Endothelial cell of umbilical vein (primary cell): Measurements from ENCODE around the gene QRFPR. TPM values are rescaled to one million over a fixed set of nuclear protein-coding genes. Genes with fewer than 3 reads are reported as not detected.

Experiments used
- BruUV-seq: library from RNA; stranded (reverse); fragments of 400-500 nt; replicated peaks from 2 replicates; lab custom pipeline; 2021; lab: Mats Ljungman, UMichigan
- CTCF ChIA-PET: fragments of 300-600, 350-600 bp; sonication (Branson Sonifier 250); formaldehyde crosslinking; loops from one replicate; lab custom pipeline; 2021; ENCODE audit warnings: antibody characterized with exemption, inconsistent platforms; lab: Charles Lee
- POLR2A ChIA-PET: fragments of 300-600, 350-600 bp; sonication (Branson Sonifier 250); formaldehyde crosslinking; loops from one replicate; lab custom pipeline; 2021; ENCODE audit warnings: antibody characterized with exemption, inconsistent platforms; lab: Charles Lee
- DNase-seq: peaks from one replicate; pipeline ENCODE4 v3.0.0-alpha.2; 2011; ENCODE audit warnings: low read depth, low spot score
- FAIRE-seq: peaks from 2 replicates; lab custom pipeline; 2011; peaks lifted over from hg19 to GRCh38; lab: Jason Lieb, UNC
- H2AFZ ChIP-seq: 2 replicates; pipeline ENCODE4 v1.6.0; 2012; ENCODE audit warnings: low read depth, low read length, control low read depth, inconsistent platforms
- H3K27ac ChIP-seq: 2 replicates; pipeline ENCODE4 v1.5.1; 2011; ENCODE audit warnings: low read depth, mild to moderate bottlenecking, control low read depth, low read length, moderate library complexity; ENCODE audit not compliant: insufficient read depth
- H3K27me3 ChIP-seq, 2 experiments: 2 replicates each; pipeline versions ENCODE4 v1.6.0 to v1.6.1; 2011; ENCODE audit warnings: low read length in 2 of 2, mixed read lengths in 1 of 2; ENCODE audit not compliant: control insufficient read depth in 2 of 2, insufficient read depth in 2 of 2
- H3K36me3 ChIP-seq, 2 experiments: 2 replicates in 1 of 2; 3 replicates in 1 of 2; pipeline ENCODE4 v1.5.1; 2011; ENCODE audit warnings: low read length in 2 of 2, mild to moderate bottlenecking in 1 of 2, moderate library complexity in 1 of 2; ENCODE audit not compliant: control insufficient read depth in 2 of 2, insufficient read depth in 2 of 2; ENCODE audit errors: extremely low read depth in 1 of 2
- H3K4me1 ChIP-seq: 3 replicates; pipeline ENCODE4 v1.5.1; 2011; ENCODE audit warnings: mild to moderate bottlenecking, low read length; ENCODE audit not compliant: control insufficient read depth, insufficient read depth; ENCODE audit errors: extremely low read depth
- H3K4me2 ChIP-seq: 2 replicates; pipeline ENCODE4 v1.6.1; 2011; ENCODE audit warnings: low read length, control low read depth, mixed read lengths; ENCODE audit not compliant: insufficient read depth
- H3K4me3 ChIP-seq, 3 experiments: fragments of 200-600 bp in 1 of 3; sonication (generic), shearing (Covaris generic) in 1 of 3; replicated peaks in 1 of 3; 2 replicates each; pipeline ENCODE4 v1.5.1; 2011 to 2016; ENCODE audit warnings: control low read depth in 3 of 3, low read length in 3 of 3, mild to moderate bottlenecking in 2 of 3, inconsistent platforms in 1 of 3, low read depth in 1 of 3, moderate library complexity in 1 of 3; ENCODE audit not compliant: insufficient read depth in 1 of 3
- H3K79me2 ChIP-seq: 2 replicates; pipeline ENCODE4 v1.6.0; 2012; ENCODE audit warnings: low read length, inconsistent platforms; ENCODE audit not compliant: control insufficient read depth, insufficient read depth
- H3K9ac ChIP-seq: replicated peaks from 2 replicates; pipeline ENCODE3; 2011; ENCODE audit warnings: low read length, control low read depth; ENCODE audit not compliant: insufficient read depth; ENCODE audit errors: extremely low read depth
- H3K9me1 ChIP-seq: replicated peaks from 3 replicates; pipeline ENCODE4 v1.6.0; 2011; ENCODE audit warnings: mild to moderate bottlenecking, low read length; ENCODE audit not compliant: control insufficient read depth, insufficient read depth; ENCODE audit errors: extremely low read depth
- H3K9me3 ChIP-seq: replicated peaks from 2 replicates; pipeline ENCODE4 v1.5.1; 2012; ENCODE audit warnings: low read length, inconsistent platforms; ENCODE audit not compliant: control insufficient read depth, insufficient read depth
- H4K20me1 ChIP-seq: replicated peaks from 2 replicates; pipeline ENCODE3; 2011; ENCODE audit warnings: mild to moderate bottlenecking, low read length; ENCODE audit not compliant: control insufficient read depth, insufficient read depth; ENCODE audit errors: extremely low read depth
- EZH2 ChIP-seq: IDR thresholded peaks from 2 replicates; pipeline ENCODE4 v1.6.1; 2012; ENCODE audit warnings: borderline replicate concordance, low read depth, mild to moderate bottlenecking, moderate library complexity, low read length, inconsistent platforms; ENCODE audit not compliant: severe bottlenecking
- GATA2 ChIP-seq: IDR thresholded peaks from 2 replicates; pipeline ENCODE4 v1.7.0; 2011; ENCODE audit warnings: low read depth, mild to moderate bottlenecking, moderate library complexity, mixed read lengths, low read length; ENCODE audit not compliant: insufficient read length, insufficient read depth
- JUN ChIP-seq: IDR thresholded peaks from 2 replicates; pipeline ENCODE4 v1.6.1; 2011; ENCODE audit warnings: borderline replicate concordance, low read depth; ENCODE audit not compliant: insufficient read length, insufficient read depth
- POLR2A ChIP-seq: IDR thresholded peaks from 2 replicates; pipeline ENCODE4 v1.6.1; 2012; ENCODE audit warnings: low read depth, mild to moderate bottlenecking, control low read depth, low read length
- POLR2AphosphoS5 ChIP-seq: IDR thresholded peaks from 2 replicates; pipeline ENCODE4 v1.6.1; 2012; ENCODE audit warnings: low read depth, mild to moderate bottlenecking, control low read depth, low read length, moderate library complexity; ENCODE audit not compliant: insufficient read depth
- dilution Hi-C: fragments of 300-500 bp; cut with MboI; formaldehyde crosslinking; loops from one replicate; pipeline ENCODE4 v1.15.0; 2019; ENCODE audit warnings: low sequenced_read_pairs; ENCODE audit not compliant: extremely low pct_ligation_motif_present
- intact Hi-C: fragments of 100-400 bp; cut with micrococcal nuclease; formaldehyde crosslinking; loops from one replicate; pipeline ENCODE4 v1.10.0; 2022
- polyA plus RNA-seq, 4 experiments: library from polyadenylated mRNA; depleted of rRNA in 3 of 4; stranded (reverse) in 3 of 4; unstranded in 1 of 4; fragments of >200 nt; gene quantifications; 2 replicates each; pipeline versions ENCODE4 v1.2.1 to v1.2.3, GENCODE V29; 2011 to 2012; ENCODE audit warnings: missing spikeins in 1 of 4
- total RNA-seq: library from RNA; stranded (reverse); gene quantifications from 2 replicates; pipeline ENCODE4 v1.2.3, GENCODE V29; 2021
- TF ChIP-seq, protein P1 (sequence below), 2 donors: IDR thresholded peaks; 1 replicate in 1 of 2; 2 replicates in 1 of 2; pipeline ENCODE4 v1.5.1; 2011; ENCODE audit warnings: low read length in 2 of 2, mild to moderate bottlenecking in 2 of 2, moderate library complexity in 2 of 2, control low read depth in 1 of 2, inconsistent platforms in 1 of 2, low read depth in 1 of 2; ENCODE audit not compliant: insufficient read depth in 1 of 2; ENCODE audit errors: extremely low read depth in 1 of 2

QRFPR gene
- total and polyA plus RNA-seq, 2 donors (not counting 3 experiments of a cell fraction or from before 2014, with no cell fraction given), result not detected

DNA sequence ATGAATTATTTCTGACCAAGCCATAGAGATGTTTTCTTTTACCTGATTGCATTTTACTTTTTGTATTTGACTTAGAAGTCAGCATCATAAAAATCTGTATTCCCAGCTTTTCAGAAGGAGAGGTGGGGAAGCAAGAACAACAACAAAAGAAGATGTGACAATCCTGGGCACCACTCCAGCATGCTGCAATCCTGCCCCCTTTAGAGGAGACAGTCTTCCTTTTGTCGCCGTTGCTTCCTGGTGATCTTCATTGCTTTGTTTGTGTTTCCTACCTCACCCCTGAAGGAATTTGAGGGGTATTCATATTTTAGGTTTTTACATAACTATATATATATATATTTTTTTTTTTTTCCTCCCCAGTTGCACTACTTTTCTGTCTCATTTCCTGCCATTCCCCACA is 3.7 kb downstream of the QRFPR start:
- Histone ChIP-seq H3K9me1 (no peaks in the 10 kb centered on the region), H2AFZ (no peak overlapping the region), H4K20me1 (no peaks in the 10 kb centered on the region), H3K4me3 (no peak overlapping the region), H3K27me3 (peaks cover 20 to 40% of the 10 kb centered on the region in 2 experiments), H3K79me2 (no peaks in the 10 kb centered on the region), H3K36me3 (no peaks in the 10 kb centered on the region), H3K4me1 (no peaks in the 10 kb centered on the region), H3K9ac (no peak overlapping the region), H3K4me2 (no peak overlapping the region), H3K27ac (no peak overlapping the region), H3K9me3 (no peaks in the 10 kb centered on the region)
- CTCF ChIA-PET, result no interaction called here
- TF ChIP-seq POLR2AphosphoS5 (no peak), POLR2A (no peak), EZH2 (no peak)
- dilution Hi-C loops (no loop called here), intact Hi-C loops (no loop called here)
- POLR2A ChIA-PET, result no interaction called here
- no peak for FAIRE-seq
- no peak for DNase-seq
- no TSS peak for BruUV-seq

DNA sequence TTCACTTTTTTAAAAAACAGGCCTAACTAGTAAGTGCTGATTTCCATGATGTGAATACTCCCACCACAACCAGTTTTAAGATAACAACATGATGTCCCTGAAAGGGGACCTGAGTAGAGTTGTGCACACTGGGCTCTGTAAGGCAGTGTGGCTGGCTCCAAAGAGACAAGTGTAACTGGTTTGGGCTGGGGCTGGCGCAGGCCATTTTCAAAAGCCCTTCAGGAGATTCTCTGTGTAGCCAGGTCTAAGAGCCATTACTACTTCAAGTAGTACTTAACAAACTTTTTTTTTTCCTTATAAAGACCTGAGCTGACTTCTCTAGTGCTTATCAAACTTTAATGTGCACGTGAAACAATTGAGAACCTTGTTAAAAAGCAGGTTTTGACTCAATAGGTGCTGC is 4.3 kb downstream of the QRFPR start:
- CTCF ChIA-PET, result no interaction called here
- Histone ChIP-seq H2AFZ (no peak overlapping the region), H3K27me3 (peaks cover 20 to 36% of the 10 kb centered on the region in 2 experiments), H3K27ac (no peak overlapping the region), H3K9ac (no peak overlapping the region), H3K4me1 (no peaks in the 10 kb centered on the region), H3K4me3 (no peak overlapping the region), H4K20me1 (no peaks in the 10 kb centered on the region), H3K36me3 (no peaks in the 10 kb centered on the region), H3K9me1 (no peaks in the 10 kb centered on the region), H3K9me3 (no peaks in the 10 kb centered on the region), H3K4me2 (no peak overlapping the region), H3K79me2 (no peaks in the 10 kb centered on the region)
- TF ChIP-seq GATA2, result no peak
- no peak for TF ChIP-seq POLR2AphosphoS5
- no peak for TF ChIP-seq JUN
- TF ChIP-seq, protein P1, sequence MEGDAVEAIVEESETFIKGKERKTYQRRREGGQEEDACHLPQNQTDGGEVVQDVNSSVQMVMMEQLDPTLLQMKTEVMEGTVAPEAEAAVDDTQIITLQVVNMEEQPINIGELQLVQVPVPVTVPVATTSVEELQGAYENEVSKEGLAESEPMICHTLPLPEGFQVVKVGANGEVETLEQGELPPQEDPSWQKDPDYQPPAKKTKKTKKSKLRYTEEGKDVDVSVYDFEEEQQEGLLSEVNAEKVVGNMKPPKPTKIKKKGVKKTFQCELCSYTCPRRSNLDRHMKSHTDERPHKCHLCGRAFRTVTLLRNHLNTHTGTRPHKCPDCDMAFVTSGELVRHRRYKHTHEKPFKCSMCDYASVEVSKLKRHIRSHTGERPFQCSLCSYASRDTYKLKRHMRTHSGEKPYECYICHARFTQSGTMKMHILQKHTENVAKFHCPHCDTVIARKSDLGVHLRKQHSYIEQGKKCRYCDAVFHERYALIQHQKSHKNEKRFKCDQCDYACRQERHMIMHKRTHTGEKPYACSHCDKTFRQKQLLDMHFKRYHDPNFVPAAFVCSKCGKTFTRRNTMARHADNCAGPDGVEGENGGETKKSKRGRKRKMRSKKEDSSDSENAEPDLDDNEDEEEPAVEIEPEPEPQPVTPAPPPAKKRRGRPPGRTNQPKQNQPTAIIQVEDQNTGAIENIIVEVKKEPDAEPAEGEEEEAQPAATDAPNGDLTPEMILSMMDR (IDR thresholded peaks at IDR 0.05; ENCODE audit: extremely low read depth in 1 of 2, insufficient read depth in 1 of 2, low read depth in 1 of 2, low read length in 2 of 2), result no peak
- FAIRE-seq (no peak), DNase-seq (no peak)
- dilution Hi-C loops (no loop called here), intact Hi-C loops (no loop called here)
- BruUV-seq, result no TSS peak
- POLR2A ChIA-PET, result no interaction called here
